Stimulated activated CD8-positive, alpha-beta memory T cell treated with anti-CD3 and anti-CD28 coated beads, Interleukin-12 subunit alpha, Interleukin-12 subunit beta, amount 100 ng/mL, for 4 hours (primary cell): ENCODE data around the gene GABBR2.

Source experiments
- DNase-seq: peaks from one replicate; pipeline ENCODE4 v3.0.0-alpha.2; 2020; ENCODE audit warnings: low read depth

The GABBR2 gene

DNA sequence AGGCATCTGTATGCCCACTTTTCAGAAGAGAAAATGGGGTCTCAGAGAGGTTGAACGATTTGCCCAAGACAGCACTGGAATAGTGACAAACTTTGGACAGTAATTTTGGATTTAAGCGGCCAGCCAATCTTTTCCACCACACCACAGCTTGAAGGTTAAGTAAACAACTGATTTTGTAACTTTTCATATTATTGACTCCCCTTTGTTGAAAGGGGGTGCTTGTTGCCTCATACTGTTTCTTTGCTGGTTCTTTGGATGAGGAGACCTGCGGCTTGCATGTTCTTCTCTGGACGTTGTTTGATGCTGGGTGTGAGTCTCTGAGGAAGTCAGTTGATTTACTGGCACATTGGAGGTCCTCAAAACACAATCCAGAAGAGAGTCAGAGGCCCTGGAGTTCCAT is 11.7 kb upstream of the GABBR2 start:
- no peak for DNase-seq

DNA sequence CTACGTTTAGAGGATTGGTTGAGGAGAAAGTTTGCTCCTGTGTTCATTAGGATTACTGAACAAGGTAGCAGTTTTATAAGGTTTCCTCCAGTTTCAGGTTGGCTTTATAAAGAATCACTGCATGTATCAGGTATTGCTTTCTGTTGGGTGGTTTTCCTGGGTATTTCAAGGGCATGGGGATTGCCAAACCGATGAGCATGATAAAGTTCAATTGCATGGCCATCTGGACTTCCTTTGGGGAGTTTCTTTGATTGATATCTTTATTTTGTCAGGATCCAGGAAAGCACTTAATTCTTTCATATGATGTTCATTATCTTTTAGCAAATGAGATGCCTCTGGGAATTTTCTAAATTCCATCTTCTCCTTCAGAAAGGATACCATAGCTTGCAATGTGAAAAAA is 10.3 kb upstream of the GABBR2 start:
- DNase-seq, result no peak

DNA sequence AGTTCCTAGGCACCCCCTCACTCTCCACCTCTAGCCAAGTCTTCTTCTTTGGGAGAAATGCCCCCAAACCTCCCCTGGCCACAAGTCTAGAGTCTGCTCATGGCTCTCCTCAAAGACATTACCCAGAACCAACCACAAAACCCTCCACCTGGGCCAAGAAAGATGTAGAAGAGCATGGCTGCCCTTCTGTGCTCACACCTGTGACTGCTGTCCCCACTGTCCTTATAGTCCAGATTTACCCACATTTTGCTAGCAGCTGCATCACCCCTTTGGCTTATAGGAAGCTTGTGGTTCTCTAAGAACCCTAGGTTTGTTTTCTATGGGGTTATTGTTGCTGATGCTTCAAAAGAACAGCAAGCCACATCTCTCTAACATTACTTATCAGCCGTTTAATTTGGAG is 6.1 kb upstream of the GABBR2 start:
- DNase-seq, result no peak

DNA sequence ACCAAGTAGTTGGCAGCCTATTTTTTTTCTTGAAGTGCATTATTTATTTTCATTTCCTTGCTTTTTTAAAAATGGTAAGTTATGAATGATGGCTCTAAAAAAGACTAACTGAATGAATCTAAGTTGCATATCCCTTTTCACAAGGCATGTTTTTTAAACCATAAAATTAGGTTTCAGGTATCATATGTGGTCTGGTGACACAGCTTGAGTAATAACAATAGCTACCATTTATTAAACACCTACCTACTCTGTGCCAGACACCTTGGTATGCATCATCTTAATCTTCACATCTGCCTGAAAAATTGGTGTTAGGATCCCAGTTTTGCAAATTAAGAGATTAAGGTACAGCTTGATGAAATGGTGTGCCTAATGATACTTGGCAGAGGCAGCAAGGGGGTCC is 4.3 kb upstream of the GABBR2 start:
- no peak for DNase-seq

DNA sequence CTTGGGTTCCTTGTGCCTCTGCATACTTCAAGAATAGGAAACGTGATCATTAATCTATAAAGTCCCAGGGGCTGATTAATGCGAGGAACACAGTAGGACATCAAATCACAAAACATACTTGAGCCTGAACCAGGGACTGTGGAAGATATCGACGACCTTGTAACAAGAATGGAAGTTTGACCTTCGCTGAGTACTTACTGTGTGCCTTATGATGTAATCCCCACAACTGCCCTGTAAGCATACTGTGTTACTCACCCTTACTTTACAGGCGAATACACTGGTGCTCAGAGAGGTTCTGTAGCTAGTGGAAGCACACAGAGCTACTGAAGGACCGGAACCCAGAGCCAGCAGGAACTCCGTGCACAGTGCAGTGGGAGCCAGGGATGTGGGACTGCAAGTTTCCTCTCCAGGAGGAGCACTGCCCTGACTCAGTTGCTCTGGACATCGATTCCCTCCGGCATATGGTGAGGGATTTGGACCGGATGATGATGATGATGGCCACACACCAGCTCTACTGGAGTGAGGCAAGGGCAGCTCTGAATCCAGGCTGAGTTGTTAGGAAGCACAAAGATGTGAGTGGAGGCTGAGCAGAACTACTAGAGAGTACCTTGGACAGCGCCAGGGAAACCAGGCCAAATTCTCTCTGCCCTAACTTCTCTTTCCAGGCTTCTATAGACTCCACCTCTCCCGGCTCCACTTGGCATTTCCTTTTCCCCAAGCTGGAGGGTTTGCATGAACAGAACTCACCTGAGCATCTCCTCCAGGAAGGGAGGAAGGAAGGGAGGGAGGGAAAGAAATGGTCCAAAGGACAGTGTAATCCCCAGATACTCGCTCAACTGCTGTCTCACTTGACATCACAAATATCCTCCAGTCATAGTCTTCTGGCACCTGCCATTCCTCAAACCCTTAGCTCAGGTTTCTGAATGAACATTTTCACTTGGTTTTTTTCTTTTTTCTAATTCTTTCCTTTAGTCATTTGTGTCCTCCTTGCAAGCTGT is 1.5 kb upstream of the GABBR2 start:
- DNase-seq, result no peak

DNA sequence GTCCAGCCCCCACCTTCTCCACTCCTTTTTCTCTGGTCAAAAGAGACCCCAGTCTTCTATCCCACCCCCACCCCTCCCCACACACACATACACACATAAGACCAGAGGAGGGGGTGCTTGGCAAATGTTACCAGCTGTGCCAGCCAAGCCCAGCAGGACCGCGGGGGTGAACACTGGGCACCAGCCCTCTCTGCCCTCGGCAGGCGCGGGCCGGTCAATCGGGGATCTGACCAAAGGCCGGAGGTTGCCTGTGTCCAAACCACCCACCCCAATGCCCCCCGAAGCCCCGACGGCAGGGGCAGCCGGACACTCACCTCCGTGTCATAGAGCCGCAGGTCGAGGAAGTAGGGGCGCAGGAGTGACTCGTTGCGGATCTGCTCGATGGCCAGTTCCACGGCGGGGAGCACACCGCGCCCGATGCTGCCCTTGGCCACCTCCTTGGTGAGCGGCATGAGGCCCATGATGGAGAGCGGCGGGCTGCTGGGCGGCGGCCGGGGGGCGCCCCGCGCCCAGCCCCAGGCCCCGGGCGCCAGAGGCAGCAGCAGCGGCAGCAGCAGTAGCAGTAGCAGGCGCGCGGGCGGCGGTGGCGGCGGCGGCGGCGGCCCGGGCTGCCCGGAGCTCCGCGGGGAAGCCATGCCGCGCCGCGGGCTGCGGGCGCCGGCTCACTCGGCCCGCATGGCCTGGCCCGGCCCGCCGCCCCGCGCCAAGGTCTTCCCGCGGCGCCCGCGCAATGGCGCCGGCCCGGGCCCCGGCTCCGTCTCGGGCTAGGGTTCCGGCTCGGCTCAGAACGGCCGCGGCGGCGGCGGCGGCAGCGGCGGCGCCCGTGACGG is 417 bp downstream of the GABBR2 start:
- DNase-seq, result no peak

DNA sequence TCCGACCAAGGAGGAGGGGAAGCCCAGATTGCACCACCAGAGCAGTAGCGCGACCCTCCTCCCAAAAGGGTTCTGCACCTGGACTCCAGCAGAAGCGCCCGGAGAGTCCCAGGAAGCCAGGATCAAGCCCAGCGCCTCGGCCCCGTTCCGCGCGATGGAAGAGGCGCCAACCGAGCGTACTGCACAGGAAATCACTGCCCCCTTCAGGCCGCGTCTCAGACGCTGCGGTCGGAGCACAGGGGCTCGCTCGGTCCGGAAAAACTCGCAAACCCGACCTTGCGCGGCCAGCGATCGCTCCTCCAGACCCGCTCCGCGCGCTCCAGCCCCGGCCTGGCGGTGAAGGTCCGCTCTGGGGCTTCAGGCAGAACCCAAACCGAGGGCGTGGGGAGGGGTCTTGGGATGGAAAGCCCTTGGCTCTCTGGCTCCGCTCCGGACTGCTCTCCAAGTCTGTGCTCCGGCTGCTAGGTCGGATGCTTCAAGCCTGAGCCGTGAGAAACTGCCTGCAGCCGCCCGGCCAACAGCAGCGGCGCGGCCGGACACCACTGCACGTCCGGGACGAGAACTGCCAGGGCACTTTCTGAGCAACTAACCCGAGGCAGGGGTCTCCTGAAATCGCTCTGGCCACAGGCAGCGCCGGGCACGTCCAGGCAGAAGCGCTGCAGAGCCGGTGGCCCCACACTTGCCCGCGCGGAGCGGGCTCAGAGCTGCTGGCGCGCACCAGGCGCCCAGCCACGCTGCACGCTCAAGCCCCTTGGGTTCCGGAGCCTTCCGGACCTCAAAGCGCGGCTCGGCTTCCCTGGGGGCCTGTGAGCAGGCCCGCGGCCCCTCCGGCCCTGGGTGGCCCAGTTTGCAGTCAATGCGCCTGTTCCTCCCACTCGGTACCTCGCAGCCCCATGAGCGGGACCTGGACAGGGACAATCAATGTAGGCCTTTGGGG is 1.3 kb downstream of the GABBR2 start:
- no peak for DNase-seq

DNA sequence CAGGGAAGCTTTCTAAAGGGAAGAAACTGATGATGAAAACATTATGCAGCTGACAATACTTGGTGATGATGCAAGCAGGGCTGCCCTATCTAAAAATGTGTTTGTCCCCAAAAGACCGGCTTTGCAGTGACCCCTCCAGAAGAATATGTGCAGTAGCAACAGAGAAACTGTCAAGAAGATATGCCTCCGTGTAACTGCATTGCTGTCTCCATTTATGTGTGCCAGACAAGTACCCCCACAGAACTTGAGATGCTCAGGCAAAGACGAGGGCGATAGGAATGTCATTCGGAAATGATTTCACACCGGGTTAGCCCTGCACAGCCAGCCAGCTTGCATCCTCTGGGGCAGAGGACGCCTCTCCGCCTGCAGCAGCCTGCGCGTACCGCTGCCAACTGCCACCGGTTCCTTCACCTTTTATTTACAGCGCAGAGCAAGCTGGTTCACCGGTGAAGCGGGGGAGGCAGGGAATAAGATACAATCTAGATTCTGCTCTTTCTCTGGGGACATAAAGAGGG is 2.0 kb downstream of the GABBR2 start:
- DNase-seq, result no peak

DNA sequence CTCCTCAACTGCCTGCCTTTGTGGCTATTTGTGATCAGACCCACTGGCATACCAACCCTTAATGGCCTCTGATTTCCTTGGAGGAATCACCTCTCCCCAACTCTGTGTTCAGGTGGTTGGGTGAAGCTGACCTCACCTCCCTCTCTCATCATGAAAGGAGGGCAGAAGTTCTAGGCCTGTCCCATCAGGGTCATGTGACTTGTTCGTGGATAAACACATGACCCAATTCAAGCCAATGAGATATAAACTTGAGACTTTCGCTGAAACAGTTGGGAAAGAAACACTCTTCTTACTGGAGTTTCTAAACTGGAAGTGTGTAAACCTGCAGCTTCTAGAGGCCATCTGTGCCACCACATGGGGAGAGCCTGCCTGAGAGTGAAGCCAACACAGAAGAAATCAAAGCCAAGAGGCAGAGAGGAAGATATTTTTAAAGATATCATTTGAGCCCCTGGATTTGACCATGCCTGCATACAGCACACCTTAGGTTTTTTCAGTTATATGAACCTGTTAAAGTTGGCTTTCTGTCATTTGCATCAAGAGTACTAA is 5.8 kb downstream of the GABBR2 start:
- DNase-seq, result no peak

DNA sequence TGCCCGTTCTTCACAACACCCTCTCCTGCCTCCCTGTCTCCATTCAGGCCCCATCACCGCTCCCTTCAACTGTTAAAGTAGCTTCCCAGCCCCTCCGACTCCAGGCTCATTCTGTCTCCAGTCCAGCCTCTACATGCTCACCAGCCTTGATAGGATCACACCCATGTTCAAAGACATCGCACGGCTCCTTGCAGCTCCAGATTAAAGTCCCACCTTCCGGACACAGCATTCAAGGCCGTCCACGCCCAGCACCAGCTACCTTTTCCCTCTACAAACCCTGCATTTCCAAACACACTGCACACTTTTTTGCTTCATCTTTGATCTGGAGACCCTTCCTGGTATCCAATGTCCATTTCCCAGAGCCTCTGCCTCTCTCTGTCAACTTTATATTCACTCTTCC is 6.4 kb downstream of the GABBR2 start:
- no peak for DNase-seq

DNA sequence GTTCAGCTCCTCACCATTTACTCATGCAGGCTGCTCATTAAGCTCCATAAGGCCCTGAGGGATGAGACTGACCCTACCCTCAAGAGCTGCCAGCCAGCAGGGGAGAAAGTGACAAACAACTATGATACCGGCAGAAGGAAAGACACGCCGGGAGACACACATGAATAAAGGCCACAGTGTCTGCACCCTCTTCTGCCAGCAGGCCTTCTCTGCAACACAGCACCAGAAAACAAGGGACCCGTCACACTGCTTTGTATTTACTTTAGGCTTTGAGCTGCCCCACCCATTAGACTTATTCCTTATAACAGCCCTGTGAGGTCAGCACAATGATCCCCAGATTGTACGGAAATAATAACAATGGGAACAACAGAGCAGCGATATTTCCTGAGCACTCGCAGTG is 7.2 kb downstream of the GABBR2 start:
- no peak for DNase-seq

DNA sequence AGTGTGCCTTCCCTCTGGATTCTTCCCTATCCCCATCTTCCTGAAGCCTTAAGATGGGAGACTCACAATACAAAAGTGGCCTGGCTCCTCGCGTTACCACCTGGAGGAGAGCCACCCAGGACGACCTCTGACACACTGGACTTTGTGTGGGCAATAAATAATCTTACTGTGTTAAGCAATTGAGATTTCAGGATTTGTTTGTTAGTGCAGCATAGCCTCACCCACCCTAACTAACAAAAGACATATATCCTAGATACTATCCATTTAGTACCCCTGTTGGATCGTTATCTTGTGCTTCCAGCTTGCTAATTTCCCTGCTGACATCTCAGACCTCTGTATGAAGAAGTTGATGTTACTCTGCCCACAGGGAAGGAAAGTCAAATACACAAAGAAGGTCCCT is 7.9 kb downstream of the GABBR2 start:
- DNase-seq, result no peak

DNA sequence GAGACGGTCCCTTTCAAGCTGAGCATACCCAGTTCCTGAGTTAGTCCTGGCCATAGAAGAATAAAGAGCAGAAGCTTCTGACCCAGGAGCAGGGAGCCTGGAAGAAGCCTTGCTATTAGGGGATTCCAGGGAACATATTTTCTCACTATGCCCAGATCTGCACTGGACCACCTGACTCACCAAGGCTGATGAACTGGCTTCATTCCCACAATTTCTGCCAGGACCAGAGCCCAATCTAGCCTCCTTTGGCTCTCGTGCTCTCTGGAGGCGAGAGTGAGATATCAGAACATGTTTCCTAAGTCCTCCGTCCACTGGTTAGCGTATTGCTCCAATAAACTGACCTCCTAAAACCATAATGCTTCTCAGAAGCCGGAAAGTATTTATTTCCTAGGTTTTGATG is 9.9 kb downstream of the GABBR2 start:
- DNase-seq, result no peak

DNA sequence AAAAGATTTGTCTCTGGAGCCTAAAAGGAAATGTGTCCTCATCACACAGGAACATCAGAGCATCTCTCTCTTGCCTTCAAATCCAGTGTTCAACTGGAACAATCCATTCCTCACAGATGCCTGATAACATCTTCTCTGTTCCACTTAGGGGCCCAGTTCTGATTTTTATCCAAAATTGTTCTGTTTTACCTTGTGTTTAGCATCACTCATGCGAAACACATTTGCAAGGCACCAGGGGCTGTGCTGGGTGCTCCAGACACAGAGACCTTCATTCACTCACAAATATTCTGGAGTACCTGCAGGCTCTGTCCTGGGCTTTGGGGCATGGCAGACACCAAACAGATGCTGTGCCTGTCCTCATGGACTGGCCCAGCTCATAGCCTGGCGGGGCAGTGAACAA is 13.8 kb downstream of the GABBR2 start:
- DNase-seq, result no peak

DNA sequence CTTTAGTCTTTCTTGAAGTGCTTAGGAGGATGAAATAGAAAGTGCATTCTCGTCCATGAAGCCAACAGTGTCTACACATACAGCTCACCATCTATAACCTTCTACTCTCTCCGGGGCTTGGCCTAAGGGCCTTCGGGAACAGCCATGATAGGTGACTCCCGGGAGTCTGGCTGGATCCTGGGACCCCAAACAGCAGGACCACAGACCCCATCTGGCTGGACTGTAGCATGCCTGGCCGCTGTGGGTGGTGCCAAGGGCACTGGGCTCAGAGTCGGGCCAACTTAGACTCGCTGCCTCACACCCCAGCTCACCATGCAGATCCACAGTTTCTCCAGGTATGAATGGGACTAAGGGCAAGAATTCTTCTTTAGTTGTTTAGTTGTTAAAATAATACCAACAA is 16.3 kb downstream of the GABBR2 start:
- no peak for DNase-seq

DNA sequence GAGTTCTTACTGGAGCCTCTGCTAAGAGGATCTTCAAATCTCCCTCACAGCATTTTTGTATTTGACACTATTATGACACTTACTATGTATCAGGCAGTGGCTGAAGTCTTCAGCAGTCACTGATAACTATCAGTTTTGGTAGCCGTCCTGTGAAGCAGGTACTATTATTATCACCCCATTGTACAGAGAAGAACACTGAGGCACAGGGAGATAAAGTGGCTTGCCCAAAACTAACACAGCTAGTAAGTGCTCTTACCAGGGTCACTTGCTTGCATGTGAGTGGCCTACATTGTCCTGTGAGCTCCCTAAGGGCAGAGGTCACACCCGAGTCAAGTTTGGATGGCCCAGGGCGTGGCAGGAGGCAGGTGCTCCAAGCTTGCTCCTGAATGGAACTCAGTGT is 16.8 kb downstream of the GABBR2 start:
- DNase-seq, result no peak

DNA sequence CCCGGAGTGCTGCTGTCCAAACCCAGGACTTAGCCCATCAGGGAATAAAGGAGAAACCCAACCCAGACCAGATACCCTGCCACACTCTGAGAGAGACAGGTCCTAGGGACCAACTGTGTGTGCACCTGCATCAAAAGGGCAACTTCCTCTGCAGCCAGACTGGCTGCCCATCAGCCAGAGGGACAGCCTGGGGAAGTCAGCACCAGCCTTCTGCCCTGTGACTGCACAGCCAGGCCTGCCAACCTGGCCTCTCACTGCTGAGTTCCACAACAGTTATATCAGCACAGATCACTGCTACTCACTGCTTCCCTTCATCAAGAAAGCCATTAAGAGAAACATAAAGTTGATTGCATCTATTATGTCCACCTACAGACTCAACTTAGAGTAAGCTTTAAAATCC is 18.0 kb downstream of the GABBR2 start:
- no peak for DNase-seq

DNA sequence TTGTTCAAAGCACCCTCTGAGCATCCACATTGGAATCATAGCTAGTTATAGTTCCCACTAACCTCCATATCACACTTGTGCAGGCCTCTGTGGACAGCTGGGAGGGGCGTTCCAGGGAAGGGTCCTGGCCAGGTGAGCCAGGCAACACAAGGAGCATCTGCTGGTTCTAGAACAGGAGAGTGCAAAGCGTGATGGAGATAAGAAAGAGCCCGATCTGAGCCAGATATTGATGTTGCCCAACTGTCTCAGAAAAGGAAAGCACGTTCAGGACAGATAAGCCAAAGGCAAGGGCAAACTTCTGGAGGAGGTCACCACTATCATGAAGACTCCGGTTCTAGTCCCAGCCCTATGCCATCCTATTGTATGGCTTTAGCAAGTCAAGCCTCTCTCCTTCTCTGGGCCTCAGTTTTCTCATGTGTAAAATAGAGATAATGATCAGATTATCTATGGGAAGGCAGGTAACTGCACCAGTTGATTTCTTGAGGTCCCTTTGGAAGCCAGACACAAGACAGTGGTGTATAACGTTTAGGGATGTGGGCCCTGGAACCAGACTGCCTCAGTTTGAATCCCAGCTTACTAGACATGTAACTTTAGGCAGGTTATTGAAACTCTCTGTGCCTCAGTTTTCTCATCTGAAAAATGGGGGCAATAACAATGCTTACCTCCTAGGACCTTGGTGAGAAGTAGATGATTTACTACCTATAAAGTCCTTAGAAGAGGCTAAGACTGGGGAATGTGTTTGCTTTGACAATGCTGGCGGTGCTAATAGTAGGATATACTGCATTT is 19.8 kb downstream of the GABBR2 start:
- DNase-seq, result no peak

DNA sequence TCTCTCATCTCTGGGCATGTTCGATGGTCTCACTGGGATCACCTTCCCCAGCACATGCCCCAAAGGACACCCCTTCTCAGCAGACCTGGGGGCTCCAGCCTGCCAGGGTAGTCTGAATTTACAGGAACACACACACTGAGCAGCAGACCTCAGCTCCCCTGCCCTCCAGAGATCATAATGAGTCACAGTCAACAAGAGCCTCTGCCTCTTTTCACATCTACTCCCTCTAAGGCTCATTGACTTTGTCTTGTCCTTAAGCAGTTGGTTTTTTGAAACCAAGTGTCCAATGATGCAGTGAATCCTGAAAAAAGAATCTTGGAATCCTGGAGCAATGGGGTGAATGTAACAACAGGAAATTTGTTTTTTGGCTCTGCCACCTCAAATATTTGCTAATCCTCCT is 20.8 kb downstream of the GABBR2 start:
- no peak for DNase-seq

DNA sequence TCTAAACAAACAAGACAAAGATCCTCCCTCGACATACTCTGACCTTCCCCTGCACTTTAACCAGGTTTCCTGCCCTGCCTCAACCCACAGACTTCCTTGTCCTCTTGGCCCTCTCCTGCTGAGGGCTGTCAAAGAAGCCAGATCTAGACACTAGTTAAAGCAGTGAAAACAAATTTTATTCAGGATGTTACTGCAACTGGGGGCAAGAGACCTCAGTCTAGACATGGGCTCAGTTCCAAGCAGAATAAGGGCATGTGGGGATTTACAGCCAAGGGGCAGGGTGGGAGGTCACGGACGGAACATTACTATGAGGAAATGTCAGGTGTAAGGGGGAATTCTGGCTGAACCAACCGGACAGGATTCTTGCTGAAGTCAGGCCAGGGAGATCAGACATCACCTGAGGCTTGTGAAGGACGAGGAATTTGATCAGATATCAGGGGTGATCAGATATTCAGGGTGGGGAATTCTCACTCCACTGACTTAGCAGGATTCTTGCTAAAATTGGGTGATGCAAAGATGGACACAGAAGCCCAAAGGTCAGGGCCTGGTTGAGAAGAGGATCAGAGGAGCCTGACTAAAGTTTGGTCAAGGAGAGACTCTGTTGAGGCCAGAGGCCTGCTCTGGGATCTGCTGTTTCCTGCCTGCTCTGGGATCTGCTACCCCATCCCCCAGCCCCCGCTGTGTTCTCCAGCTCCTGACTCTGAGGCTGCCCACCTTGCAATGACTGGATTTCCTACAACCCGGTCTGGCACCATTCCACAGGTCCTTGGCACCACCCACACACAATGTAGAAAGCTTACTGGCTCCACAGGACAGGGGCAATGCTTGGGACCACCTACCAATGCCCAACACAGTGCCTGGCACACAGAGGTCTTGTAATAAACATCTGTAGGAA is 21.5 kb downstream of the GABBR2 start:
- no peak for DNase-seq
